Naive B cell (primary cell): Measurements from ENCODE around the gene ADAMTS17. TPM values are rescaled to one million over a fixed set of nuclear protein-coding genes. Genes with fewer than 3 reads are reported as not detected.
A peak's percentile ranks its signal among the peaks of the same experiment; 100 is the strongest.

Experiments
- ATAC-seq, 2 donors: fragments of 150-1000 bp; cut with Tn5 transposase; 2 replicates each; pipeline ENCODE4 v1.10.0; 2021; ENCODE audit warnings: low read depth in 2 of 2, mild to moderate bottlenecking in 2 of 2, moderate library complexity in 2 of 2
- DNase-seq: peaks from one replicate; pipeline ENCODE4 v3.0.0; 2022
- H3K27ac Mint-ChIP-seq, 6 donors: one replicate each; pipeline ENCODE4 v1.8.0; 2020 to 2022; ENCODE audit warnings: mild to moderate bottlenecking in 6 of 6, mixed read lengths in 6 of 6, moderate library complexity in 5 of 6, inconsistent platforms in 2 of 6
- H3K27me3 Mint-ChIP-seq, 3 donors: one replicate each; pipeline ENCODE4 v1.8.0; 2021 to 2022; ENCODE audit warnings: mixed read lengths in 3 of 3, mild to moderate bottlenecking in 1 of 3
- H3K36me3 Mint-ChIP-seq, 2 donors: one replicate each; pipeline ENCODE4 v1.8.0; 2020 to 2022; ENCODE audit warnings: mixed read lengths in 2 of 2, inconsistent platforms in 1 of 2, mild to moderate bottlenecking in 1 of 2
- H3K4me1 Mint-ChIP-seq, 3 donors: one replicate each; pipeline ENCODE4 v1.8.0; 2020 to 2022; ENCODE audit warnings: mixed read lengths in 3 of 3, inconsistent platforms in 1 of 3, mild to moderate bottlenecking in 1 of 3, moderate library complexity in 1 of 3
- H3K4me3 Mint-ChIP-seq, 8 donors: one replicate each; pipeline ENCODE4 v1.8.0; 2020 to 2022; ENCODE audit warnings: mild to moderate bottlenecking in 8 of 8, mixed read lengths in 8 of 8, moderate library complexity in 8 of 8, inconsistent platforms in 2 of 8
- H3K9me3 Mint-ChIP-seq, 7 donors: one replicate each; pipeline ENCODE4 v1.8.0; 2020 to 2022; ENCODE audit warnings: mixed read lengths in 7 of 7, mild to moderate bottlenecking in 5 of 7, inconsistent platforms in 2 of 7, moderate library complexity in 1 of 7
- polyA plus RNA-seq, 6 donors: library from polyadenylated mRNA; unstranded; fragments of 300-500 nt; fragmentation: Illumina TruSeq; gene quantifications; one replicate each; pipeline ENCODE4 v1.2.3, GENCODE V29; 2021; ENCODE audit warnings: low read depth in 6 of 6

Gene ADAMTS17
- polyA plus RNA-seq, 6 donors from 2014 or later = not detected

DNA sequence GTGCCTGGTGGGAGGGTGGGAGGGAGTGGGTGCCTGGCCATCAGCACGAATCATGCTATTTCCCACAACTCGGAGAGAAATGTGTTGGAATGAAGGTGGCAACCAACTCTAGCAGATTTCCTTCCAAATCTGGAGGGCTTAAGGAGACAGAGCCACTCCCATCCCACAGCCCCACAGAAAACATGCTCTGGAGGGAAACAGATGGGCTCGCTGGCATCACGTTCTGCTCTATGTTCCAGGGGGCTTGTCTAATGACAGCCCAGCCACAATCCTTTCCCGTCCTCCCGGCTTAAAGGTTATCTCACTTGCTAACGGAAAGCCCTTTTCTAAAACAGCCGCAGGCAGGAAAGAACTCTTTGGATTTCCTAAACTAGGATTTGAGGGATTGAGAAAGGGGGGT is 65.3 kb downstream of the ADAMTS17 start:
- Mint-ChIP-seq H3K36me3 (peaks cover 7 to 17% of the 10 kb centered on the region in 2 donors), H3K4me3 (no peak overlapping the region), H3K9me3 (peaks cover 19 to 37% (median 31%) of the 10 kb centered on the region in 7 donors), H3K27me3 (peaks cover 7 to 9% (median 8%) of the 10 kb centered on the region in 3 donors), H3K4me1 (no peaks in the 10 kb centered on the region), H3K27ac (no peak overlapping the region)
- no peak for DNase-seq
- ATAC-seq = no peak

DNA sequence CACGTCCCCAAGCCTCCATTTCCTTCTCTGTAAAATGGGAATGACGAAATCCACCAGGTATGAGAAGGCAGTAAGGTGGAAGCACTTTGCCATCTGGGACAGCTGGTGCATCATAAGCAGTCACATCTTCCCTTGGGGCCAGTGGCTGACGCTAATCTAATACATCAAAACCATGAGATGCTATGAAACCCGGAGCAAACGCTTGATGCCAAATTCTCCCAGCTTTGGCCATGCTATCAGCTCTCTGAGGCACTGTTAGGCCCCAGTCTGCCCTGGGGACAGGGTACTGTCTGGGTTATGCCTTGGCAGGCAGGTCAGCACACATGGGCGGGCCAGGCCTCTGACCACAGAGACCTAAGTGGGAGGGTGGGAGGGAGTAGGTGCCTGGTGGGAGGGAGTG is 66.1 kb downstream of the ADAMTS17 start:
- no peaks in the 10 kb centered on the region for H3K4me1 Mint-ChIP-seq
- no peak for DNase-seq
- peaks cover 22 to 41% (median 35%) of the 10 kb centered on the region in 7 donors for H3K9me3 Mint-ChIP-seq
- ATAC-seq = no peak
- peaks cover 5 to 8% (median 7%) of the 10 kb centered on the region in 3 donors for H3K27me3 Mint-ChIP-seq
- no peak overlapping the region for H3K27ac Mint-ChIP-seq
- no peak overlapping the region for H3K4me3 Mint-ChIP-seq
- H3K36me3 Mint-ChIP-seq = peaks cover 7 to 17% of the 10 kb centered on the region in 2 donors

DNA sequence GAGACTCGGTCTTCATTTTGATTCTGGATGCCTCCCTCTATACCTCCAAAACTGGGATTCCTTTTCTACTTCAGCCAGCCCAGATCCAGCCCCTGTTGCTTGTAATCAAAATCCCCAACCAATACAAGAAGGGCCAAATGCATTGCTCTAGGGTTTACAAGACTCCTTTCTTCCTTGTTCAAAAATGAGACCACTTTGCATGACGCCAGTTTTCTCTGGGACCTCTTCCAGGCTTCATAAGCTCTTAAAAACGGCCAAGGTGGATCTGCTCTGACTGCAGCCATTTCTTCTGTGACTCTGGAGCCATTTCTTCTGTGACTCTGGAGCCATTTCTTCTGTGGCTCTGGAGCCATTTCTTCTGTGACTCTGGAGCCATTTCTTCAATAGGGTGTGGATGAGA is 71.9 kb downstream of the ADAMTS17 start:
- Mint-ChIP-seq H3K36me3 (peaks cover 7 to 13% of the 10 kb centered on the region in 2 donors), H3K27ac (no peak overlapping the region), H3K9me3 (peaks cover 20 to 35% (median 28%) of the 10 kb centered on the region in 7 donors), H3K27me3 (peaks cover 0 to 2% (median 0%) of the 10 kb centered on the region in 3 donors), H3K4me1 (no peaks in the 10 kb centered on the region), H3K4me3 (no peak overlapping the region)
- ATAC-seq = no peak
- no peak for DNase-seq

DNA sequence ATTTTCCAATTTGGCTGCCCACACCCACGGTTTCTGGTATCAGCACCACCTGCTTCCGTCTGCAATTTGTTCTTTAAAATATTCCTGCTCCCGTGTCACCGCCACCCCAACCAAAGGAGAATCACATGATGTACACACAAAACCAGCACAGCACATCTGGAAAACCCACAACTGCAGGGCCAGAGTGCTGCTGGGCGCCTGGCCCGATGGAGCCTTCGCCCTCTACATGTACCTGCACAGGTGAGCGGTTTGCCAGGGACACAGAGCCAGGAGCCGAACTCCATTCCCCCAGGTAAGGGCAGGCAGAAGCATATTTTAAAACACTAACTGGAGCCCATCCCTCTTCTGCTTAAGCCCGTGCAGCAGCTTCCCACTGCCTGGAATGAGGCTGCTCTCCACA is 75.6 kb downstream of the ADAMTS17 start:
- peaks cover 0 to 6% (median 0%) of the 10 kb centered on the region in 3 donors for H3K27me3 Mint-ChIP-seq
- ATAC-seq (no peak), DNase-seq (no peak)
- H3K27ac Mint-ChIP-seq = no peak overlapping the region
- peaks cover 0 to 13% (median 2%) of the 10 kb centered on the region in 7 donors for H3K9me3 Mint-ChIP-seq
- no peaks in the 10 kb centered on the region for H3K4me1 Mint-ChIP-seq
- H3K4me3 Mint-ChIP-seq = no peak overlapping the region
- no peaks in the 10 kb centered on the region for H3K36me3 Mint-ChIP-seq

DNA sequence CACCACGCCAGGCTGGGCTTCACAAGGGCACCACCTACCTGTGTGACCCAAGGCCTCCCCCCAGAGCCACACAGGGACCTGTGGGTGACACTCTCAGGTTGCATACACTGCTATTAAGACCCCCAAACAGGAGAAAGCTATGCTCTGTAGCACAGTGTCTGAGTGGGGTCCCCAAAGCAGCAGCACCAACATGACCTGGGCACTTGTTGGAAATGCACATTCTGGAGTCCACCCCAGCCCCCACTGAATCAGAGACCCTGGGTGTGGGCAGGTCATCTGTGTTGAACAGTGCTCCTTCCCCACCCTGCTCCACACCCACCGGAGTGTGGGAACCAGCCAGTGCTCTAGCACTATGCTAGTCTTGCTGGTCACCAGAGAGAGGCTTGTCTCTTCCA is 76.1 kb downstream of the ADAMTS17 start:
- Mint-ChIP-seq H3K27me3 (peaks cover 0 to 6% (median 0%) of the 10 kb centered on the region in 3 donors), H3K4me1 (no peaks in the 10 kb centered on the region), H3K4me3 (no peak overlapping the region), H3K36me3 (no peaks in the 10 kb centered on the region), H3K9me3 (peaks cover 0 to 9% (median 0%) of the 10 kb centered on the region in 7 donors), H3K27ac (no peak overlapping the region)
- ATAC-seq = no peak
- no peak for DNase-seq

DNA sequence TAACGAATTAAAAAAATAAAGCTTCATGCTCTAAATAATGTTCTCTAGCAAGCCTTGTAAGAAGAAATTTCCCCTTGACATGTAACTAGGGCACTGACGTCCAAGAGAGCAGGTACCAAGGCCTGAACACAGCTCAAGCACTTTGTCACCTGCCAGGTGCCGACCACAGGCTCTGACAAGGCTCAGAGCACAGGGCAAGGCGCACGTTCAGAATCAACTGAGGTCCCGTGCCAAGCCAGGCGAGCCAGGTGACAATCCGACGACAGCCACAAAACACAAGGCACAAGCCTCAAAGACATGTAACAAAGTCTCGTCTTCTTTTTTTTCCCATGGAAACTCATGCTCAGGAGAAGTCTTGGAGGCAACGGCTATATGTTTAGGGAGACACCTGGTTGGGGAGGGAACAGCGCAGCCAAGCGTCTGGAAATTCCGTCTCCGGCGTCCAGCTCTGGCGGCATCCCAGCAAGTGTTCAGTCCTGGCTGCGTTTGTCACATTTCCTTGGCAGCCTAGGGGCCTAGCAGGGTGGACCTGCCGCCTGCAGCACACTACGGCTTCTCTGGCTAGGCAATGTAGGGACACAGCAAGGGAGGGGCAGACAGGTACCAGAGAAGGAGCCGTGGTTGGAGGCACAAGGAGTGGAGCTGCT is 76.7 kb downstream of the ADAMTS17 start:
- Mint-ChIP-seq H3K9me3 (peaks cover 0 to 8% (median 0%) of the 10 kb centered on the region in 7 donors), H3K36me3 (no peaks in the 10 kb centered on the region), H3K27me3 (peaks cover 0 to 6% (median 0%) of the 10 kb centered on the region in 3 donors), H3K27ac (peak overlapping the region in 1 of 6 donors; percentile 51), H3K4me1 (no peaks in the 10 kb centered on the region), H3K4me3 (no peak overlapping the region)
- DNase-seq (no peak), ATAC-seq (no peak)

DNA sequence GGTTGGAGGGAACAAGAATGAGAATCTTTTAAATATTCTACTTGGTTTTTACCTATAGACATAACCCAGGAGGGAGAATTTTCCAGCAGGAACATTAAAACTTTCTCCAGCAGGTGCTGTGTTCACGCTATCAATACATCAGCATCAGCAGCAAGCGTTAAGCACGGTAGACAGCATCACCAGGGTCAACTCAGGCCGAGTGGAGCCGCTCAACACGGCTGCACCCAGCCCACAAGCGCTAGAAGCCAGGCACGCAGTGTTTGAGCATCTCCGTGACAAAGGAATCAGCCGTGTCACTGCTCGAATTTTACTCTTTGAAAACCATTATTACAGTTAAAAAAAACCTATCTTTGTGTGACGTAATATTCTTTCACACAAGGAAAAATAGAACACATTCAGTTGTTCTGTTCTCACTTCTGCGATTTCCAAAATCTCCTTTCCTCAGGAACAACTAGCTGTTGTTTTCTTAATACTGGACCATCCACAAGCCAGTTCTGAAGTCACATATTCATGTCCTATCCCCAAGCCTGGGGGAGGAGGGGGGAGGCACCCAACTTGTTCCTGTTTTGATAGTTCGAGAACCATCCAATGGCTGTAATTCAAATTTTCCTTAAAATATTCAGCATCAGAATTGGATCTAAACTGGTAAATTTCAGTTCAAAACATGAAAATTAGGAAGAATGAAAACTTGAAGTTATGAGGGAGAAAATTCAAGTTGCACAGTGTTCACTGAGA is 77.9 kb downstream of the ADAMTS17 start:
- H3K27me3 Mint-ChIP-seq = peaks cover 0 to 6% (median 0%) of the 10 kb centered on the region in 3 donors
- H3K4me1 Mint-ChIP-seq = no peaks in the 10 kb centered on the region
- no peaks in the 10 kb centered on the region for H3K36me3 Mint-ChIP-seq
- DNase-seq = no peak
- no peak for ATAC-seq
- H3K4me3 Mint-ChIP-seq = no peak overlapping the region
- peaks cover 0 to 4% (median 0%) of the 10 kb centered on the region in 7 donors for H3K9me3 Mint-ChIP-seq
- H3K27ac Mint-ChIP-seq = no peak overlapping the region

DNA sequence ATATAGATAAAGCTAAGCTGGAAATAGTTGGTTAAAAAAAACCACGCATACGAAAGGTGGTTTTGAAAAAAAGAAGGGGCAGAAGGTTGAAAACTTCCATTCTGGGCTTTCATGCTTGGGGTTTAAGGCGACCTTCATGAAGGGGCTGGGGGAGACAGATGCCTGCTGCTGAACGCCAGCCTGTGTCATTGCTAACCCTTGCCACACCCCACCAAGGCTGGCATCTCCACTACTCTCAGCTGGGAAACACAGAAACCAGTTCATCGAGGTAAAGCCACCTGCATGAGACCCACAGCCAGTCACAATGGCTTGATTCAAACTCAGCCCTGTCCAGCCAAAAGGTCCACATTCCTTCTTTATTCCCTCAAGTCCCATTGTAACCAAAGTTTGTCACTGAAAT is 78.7 kb downstream of the ADAMTS17 start:
- Mint-ChIP-seq H3K27me3 (peaks cover 0 to 10% (median 4%) of the 10 kb centered on the region in 3 donors), H3K36me3 (no peaks in the 10 kb centered on the region), H3K27ac (no peak overlapping the region), H3K4me1 (no peaks in the 10 kb centered on the region), H3K9me3 (peaks cover 0 to 2% (median 0%) of the 10 kb centered on the region in 7 donors), H3K4me3 (no peak overlapping the region)
- DNase-seq (no peak), ATAC-seq (no peak)

DNA sequence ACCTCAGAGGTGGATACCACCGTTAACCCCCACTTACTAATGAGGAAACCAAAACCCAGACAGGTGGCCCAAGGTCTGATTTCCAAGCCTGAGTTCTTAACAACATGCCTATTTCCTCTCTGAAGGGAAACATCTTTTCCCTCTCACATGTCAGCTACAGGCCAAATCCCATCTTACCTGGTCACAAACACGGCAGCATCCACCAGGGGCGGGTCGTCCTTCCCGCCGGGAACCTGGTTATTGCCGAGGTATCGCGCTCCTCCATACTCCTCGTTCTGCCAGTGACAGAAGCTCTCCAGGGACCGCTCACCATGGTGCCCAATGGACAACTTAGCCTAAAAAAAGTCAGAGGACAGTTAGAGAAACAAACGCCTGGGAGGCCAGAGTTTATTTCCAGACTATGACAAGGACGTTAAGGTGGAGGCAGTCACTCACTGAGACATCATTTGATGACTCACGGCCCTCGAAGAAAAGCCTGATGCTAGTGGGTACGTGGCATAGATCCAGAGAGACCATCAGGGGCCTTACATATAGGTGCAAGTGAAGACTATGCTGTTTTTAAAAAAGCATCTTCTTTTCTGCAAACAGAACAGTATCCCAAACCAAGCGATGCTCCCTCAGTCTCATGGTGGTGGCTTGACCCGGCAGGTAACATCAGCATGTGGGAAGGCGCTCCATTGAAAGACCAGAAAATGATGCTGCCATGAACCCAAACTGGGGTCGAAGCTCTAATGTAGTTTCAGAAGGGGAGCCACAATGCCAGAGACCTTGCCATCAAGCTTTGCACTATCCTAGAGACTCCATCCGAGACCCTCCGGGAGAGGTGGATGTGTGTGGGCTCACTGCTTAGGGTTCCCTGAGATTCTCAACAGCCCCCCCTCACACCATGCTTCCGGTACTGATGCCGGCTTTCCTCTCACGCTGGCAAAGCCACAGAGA is 80.2 kb downstream of the ADAMTS17 start:
- ATAC-seq (no peak), DNase-seq (no peak)
- peaks cover 0 to 7% (median 3%) of the 10 kb centered on the region in 7 donors for H3K9me3 Mint-ChIP-seq
- no peaks in the 10 kb centered on the region for H3K4me1 Mint-ChIP-seq
- no peaks in the 10 kb centered on the region for H3K36me3 Mint-ChIP-seq
- no peak overlapping the region for H3K4me3 Mint-ChIP-seq
- H3K27ac Mint-ChIP-seq = peak overlapping the region in 1 of 6 donors; percentile 16
- peaks cover 0 to 10% (median 4%) of the 10 kb centered on the region in 3 donors for H3K27me3 Mint-ChIP-seq

DNA sequence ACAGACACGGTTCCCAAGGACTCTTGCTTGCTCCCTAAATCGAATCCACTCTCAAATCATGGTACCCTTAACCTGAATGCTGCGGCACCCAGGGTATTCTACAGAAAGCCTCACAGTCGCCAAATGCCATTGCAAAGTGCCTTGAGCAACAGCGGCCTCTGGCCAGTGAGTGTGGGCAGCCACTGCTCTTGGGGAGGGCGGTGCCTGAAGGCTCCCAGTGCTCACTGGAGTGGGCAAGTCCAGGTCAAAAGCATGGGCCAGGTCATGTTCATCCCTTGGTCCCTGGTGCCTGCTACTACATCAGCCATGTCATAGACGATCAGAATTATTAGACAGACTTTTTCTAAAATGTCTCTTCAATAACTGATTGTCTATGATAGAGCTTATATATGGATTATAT is 82.5 kb downstream of the ADAMTS17 start:
- no peak for ATAC-seq

DNA sequence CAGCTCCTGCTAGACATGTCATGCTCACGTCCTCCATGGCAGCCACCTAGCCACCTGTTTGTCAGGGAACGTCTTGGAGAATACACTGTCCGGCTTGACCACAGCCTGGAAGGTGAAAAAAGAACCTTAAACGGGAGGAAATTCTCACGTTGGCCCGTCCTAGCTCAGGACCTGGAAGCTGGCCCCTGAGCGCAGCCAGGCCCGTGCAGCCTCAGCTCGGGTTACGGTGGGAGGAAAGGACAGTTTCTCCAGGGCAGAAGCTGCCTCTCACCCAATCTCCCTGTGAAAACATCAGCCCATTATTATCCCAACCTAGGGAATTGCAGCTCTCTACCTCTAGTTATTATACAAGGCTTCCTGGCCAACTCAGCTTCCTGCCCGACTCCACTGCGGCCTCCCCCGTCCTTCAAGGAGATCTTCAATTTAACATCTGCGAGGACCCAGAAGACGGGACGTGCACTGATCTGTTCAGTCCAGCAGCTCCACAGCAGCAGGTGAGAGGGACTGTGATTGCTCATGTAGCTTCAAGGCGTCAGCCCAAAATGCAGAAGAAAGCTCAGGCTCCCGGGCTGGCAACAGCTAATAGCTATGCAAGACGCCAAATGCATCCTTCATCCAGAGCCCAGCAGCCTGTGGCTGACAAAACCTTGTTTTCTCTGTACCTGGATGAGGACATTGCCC is 84.7 kb downstream of the ADAMTS17 start:
- Mint-ChIP-seq H3K4me1 (no peaks in the 10 kb centered on the region), H3K36me3 (no peaks in the 10 kb centered on the region), H3K27ac (no peak overlapping the region), H3K9me3 (peaks cover 0 to 9% (median 4%) of the 10 kb centered on the region in 7 donors), H3K27me3 (peaks cover 0 to 15% (median 10%) of the 10 kb centered on the region in 3 donors), H3K4me3 (no peak overlapping the region)
- ATAC-seq (no peak), DNase-seq (no peak)

More for the DNA sequence above, 82.5 kb downstream of the ADAMTS17 start:
- Mint-ChIP-seq H3K27me3 (peaks cover 0 to 15% (median 10%) of the 10 kb centered on the region in 3 donors), H3K36me3 (no peaks in the 10 kb centered on the region), H3K4me1 (no peaks in the 10 kb centered on the region), H3K9me3 (peaks cover 0 to 9% (median 3%) of the 10 kb centered on the region in 7 donors), H3K4me3 (no peak overlapping the region), H3K27ac (no peak overlapping the region)
- no peak for DNase-seq

DNA sequence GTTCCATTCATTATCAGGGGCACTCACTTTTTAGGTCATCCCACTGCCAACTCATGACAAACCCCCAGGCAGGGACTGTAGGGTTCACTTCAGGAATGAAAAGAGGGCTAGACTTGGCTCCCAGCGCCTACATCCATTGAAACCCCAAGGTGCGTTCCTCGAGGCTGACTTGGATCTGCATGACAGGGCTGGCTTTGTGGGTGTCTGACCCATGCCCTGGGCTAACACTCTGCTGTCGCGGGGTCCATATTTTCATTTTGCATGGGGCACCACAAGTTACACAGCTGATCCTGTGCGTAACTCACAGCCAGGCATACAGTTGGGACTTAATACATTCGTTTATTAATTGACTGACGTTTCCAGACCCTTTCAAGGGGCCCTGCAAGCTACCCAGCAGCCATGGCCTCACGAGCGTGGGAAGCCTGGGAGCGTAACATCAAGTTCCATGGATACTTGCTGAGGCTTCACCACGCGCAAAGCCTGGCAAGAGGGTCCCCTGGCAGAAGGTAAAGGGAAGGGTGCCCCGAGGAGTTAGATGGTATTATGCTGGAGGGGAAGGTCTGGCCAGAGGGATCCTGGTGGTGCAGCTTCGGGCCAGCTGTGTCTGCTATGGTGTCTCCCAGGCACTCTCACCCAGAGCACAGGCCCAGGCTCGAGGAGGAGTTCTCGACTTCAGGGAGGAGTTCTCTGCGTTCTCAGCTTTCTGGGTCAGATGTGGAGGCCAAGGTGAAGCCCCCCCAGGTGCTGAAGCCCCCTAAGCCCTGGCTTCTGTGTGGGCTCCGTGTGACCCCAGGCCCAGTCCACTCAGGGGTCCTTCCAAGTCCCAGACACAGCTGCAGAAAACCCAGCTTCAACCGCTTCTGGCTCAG is 85.4 kb downstream of the ADAMTS17 start:
- H3K36me3 Mint-ChIP-seq = no peaks in the 10 kb centered on the region
- peak overlapping the region in 1 of 8 donors; percentile 29 for H3K4me3 Mint-ChIP-seq
- peaks cover 0 to 9% (median 4%) of the 10 kb centered on the region in 7 donors for H3K9me3 Mint-ChIP-seq
- no peak for DNase-seq
- no peak for ATAC-seq
- H3K4me1 Mint-ChIP-seq = no peaks in the 10 kb centered on the region
- peaks cover 0 to 11% (median 10%) of the 10 kb centered on the region in 3 donors for H3K27me3 Mint-ChIP-seq
- H3K27ac Mint-ChIP-seq = no peak overlapping the region
